A204.1 (cell line): Measurements from ENCODE around the gene SERPINA12.

Experiments
- FAIRE-seq: peaks from 2 replicates; lab custom pipeline; 2012; peaks lifted over from hg19 to GRCh38; lab: Jason Lieb, UNC

SERPINA12 gene

DNA sequence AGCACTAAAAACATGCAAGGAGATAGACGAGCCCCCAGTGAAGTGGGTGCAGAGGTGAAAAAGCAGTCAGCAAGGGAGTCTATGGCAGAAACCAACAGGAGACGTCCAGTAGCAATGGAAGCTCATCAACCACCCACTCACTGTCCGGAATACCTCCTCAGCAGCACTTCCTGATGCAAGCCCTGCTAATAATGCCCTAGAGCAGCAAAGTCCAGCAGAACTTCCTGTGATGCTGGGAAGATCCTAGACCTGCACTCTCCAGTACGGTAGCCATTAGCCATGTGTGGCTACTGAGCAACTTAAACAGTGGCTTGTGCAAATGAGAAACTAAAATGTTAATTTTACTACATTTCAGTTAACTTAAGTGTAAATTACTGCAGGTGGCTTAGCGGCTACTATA is 44.2 kb downstream of the SERPINA12 start:
- FAIRE-seq, result no peak

- FAIRE-seq, result no peak
Measured at GRCh38 chr14:94464290-94464689, 45.0 kb downstream of the SERPINA12 start.

DNA sequence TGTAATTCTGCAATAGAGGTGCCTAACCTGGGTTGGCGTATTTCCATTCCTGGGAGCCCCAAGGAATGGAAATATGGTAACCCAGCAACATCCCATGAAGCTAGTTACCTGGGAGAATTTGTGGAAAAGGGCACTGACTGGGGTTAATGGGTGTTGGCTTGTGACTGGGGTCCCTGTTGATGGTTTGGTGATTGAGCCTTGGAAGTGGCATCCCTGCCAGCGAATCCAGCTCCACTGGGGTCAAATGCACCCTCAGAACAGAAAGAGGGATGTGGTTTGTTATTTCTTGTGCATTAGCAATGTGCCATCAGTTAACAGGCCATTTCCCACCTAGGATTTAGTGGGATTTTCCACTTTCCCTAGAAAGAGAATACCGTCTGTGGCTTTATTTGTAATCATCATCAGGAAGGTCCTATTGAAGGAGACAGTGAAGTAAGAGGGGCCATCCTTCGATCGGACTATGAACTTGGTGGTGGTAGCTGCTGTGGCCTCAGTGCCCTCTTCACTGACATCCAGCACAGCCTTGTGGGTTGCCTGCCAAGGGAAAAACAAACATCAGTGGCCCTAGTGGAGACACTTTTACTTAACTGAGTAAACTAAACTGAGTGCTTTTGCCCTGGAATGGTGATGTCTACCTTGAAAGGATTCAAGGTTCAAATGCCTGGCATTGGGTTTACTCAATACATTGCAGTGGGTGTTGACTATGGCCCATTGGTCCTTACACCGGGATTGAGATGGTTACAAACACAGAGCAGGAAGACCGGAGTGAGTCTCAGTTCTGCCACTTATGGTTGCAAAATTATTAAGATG is 46.3 kb downstream of the SERPINA12 start:
- FAIRE-seq, result no peak

DNA sequence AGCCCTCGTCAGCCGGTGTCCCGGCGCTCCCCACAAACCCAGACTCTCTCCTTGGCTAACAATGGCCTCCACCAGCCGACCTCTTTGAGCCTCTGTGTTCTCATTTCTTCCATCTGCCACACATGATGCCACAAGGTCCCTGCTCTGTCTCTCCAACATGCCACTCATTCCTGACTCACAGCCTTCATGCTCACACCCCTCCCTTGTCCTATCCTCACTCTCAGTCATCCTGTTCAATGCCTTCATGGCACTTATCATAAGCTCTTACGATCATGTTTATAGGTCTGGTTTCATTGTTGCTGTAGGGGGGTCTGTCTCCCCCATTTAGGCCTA is 47.1 kb downstream of the SERPINA12 start:
- FAIRE-seq, result no peak

- no peak for FAIRE-seq
Measured at GRCh38 chr14:94461526-94462218, 47.6 kb downstream of the SERPINA12 start.

- FAIRE-seq, result no peak
Measured at GRCh38 chr14:94460631-94461416, 48.4 kb downstream of the SERPINA12 start.

DNA sequence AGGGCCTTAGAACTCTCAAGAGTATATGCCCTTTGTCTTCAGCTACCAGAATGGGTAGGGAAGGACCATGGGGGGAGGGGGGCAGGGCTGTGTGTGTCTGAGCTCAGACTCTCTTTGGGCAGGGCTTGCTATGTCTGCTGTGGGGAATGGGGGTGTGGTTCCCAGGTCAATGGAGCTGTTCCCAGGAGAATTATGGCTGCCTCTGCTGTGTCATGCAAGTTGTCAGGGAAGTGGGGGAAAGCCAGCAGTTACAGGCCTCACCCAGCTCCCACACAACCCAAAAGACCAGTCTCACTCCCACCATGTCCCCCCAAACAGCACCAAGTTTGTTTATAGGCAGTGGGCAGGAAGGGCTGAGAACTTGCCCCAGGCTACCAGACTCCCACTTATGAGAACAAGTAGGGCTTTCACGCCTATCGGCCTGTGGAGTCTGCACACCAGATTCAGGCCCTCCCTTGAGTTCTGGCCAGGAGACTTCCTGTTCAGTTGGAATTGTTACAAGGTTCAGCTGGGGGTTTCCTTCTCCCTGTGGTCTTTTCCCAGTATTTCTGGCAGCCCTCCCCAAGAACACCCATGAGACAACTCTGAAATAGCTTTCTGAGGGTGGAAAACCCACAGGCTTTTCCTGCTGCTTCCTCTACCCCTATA is 50.6 kb downstream of the SERPINA12 start:
- FAIRE-seq, result no peak

- no peak for FAIRE-seq
Measured at GRCh38 chr14:94458096-94458495, 51.2 kb downstream of the SERPINA12 start.

DNA sequence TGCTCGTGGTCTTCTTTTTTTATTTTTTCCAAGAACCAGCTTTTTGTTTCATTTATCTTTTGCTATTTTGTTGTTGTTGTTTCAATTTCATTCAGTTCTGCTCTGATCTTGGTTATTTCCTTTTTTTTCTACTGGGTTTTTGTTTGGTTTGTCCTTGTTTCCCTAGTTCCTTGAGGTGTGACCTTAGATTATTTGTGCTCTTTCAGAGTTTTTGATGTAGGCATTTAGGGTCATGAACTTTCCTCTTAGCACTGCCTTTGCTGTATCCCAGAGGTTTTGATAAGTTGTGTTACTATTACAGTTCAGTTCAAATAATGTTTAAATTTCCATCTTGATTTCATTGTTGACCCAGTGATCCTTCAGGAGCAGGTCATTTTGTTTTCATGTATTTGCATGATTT is 53.3 kb downstream of the SERPINA12 start:
- FAIRE-seq, result no peak

DNA sequence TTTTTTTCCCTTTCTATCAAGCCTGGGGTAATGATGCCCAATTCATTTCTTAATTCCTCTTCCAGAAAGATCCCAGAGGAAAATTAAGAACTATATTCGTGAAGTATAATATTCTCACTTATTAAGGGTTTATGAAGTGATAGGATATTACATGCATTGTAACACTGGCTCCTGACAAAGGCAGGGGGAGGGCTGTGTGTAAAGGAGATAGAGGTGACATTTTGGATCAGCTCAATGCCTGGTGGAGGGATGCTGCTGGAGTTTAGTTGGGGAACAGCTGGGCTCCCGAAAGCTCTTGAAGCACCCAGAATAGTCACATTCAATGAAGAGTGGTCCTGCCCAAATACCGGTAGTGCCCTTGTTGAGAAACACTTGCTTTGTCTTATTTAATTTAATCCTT is 57.4 kb downstream of the SERPINA12 start:
- FAIRE-seq, result no peak

DNA sequence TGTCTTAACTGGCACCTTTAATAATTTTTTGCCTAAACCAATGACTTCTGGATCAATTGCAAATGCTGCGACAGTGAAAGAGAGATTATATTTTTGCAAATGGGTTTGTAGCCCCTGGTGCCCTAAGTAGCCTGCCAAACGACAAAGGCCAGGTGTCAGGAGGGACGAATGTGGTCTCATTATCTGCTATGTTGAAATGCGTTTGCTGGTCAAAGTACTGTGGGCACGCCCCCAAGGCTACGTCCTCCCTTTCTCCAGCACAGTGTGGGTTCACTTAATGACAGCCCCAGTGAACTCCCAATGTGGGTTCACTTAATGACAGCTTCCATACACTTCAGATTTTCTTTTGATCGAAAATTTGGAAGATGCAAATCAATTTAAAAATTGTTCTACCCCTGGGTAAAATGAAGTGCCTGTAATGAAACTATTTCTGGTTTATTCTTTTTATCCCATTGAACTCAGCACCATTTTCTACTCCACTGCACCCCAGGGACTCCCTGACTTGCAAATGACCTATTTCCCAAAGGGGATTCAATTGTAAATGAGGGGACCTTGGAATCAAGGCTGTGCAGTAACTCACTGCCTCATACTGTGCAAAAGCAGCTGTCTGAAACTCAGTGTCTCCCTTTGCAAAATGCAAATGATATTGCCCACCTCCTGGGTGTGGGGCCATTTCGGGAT is 58.0 kb downstream of the SERPINA12 start:
- FAIRE-seq, result no peak

DNA sequence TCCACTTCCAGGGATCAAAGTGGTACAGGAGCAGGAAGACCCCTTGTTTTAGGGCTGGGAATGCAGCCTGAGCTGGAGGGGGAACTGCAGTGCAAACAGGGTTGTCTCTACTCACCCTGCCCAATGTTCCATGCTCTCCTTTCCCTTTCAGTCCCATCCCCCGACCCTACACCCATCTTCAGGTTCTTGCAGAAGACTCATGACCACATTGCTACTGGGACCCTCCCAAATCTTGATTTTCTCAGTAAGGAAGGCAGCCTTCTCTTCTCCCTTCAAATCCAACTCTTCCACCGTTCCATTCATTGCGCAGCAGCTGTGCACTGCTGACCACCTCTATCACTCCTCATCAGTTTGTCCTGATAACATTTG is 58.6 kb downstream of the SERPINA12 start:
- FAIRE-seq, result no peak

- FAIRE-seq, result no peak
Measured at GRCh38 chr14:94449930-94450329, 59.3 kb downstream of the SERPINA12 start.

DNA sequence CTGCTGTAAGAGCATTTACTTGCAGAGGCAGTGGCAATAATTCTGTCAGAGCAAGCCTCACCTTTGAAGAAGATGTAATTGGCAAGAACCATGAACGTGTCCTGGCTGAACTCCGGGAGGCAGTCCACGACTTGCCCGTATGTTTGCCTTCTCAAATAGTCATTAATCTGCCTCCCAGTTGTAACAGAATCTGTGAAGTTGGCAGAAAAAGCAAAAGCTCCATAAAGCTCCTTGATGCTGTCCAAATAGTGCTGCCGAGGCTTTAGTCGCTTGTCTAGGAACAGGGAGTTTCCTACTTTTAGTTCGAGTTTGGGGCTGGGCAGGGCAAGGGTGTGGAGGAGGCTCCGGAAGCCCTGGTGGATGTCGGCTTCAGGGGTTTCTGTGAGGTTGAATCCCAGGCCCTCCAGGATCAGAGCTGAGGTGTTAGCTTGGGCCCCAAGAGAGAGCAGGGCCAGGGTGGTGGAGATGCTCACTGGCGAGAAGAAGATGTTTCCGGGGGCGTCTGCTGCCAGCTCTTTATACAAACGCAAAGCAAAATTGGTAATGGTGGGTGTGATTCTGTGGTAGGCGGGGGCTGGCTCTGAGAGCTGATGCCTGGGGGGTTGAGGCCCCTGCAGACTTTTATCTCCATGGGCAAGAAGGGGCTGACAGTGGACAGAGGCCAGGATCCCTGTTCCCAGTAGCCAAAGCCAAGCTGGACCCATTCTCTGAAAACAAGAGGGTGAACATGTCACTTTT is 61.0 kb downstream of the SERPINA12 start:
- no peak for FAIRE-seq

GRCh38 chr14:94447206-94447605 is 62.1 kb downstream of the SERPINA12 start:
- FAIRE-seq, result no peak

GRCh38 chr14:94446126-94446525 is 63.1 kb downstream of the SERPINA12 start:
- no peak for FAIRE-seq

GRCh38 chr14:94445003-94445402 is 64.3 kb downstream of the SERPINA12 start:
- no peak for FAIRE-seq

GRCh38 chr14:94441531-94442205 is 67.6 kb downstream of the SERPINA12 start:
- no peak for FAIRE-seq

DNA sequence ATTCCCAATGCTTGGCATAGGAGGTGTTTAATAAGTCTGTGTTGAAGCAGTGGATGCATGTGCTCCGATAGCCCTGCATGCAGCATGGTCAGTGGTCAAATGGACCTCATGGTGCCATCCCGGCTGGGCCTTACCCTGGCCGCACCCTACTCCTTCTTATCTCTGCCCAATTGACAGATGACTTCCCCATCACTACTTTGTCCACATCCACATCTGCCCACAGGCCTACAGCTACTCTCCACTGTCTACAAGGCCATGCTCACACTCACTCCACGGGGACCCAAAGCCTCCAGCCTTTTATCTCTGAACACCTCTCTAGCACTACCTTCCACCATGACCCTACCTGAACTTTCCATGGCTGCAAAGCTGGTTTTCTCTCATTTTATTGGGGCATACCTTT is 68.1 kb downstream of the SERPINA12 start:
- FAIRE-seq, result no peak

GRCh38 chr14:94439453-94440057 is 69.7 kb downstream of the SERPINA12 start:
- no peak for FAIRE-seq
